DND-41 (cell line): ENCODE data around the gene MS4A14.

Experiments
- EZH2 ChIP-seq: IDR thresholded peaks from 3 replicates; pipeline ENCODE4 v1.6.1; 2012; ENCODE audit warnings: borderline replicate concordance, low read depth, mild to moderate bottlenecking, moderate library complexity, low read length, inconsistent platforms; ENCODE audit not compliant: severe bottlenecking
- TF ChIP-seq, protein P1 (sequence below): IDR thresholded peaks from 2 replicates; pipeline ENCODE4 v1.5.1; 2012; ENCODE audit warnings: borderline replicate concordance, low read length, moderate library complexity, mild to moderate bottlenecking; ENCODE audit not compliant: poor library complexity, severe bottlenecking; ENCODE audit errors: extremely low read depth

- TF ChIP-seq, protein P1, sequence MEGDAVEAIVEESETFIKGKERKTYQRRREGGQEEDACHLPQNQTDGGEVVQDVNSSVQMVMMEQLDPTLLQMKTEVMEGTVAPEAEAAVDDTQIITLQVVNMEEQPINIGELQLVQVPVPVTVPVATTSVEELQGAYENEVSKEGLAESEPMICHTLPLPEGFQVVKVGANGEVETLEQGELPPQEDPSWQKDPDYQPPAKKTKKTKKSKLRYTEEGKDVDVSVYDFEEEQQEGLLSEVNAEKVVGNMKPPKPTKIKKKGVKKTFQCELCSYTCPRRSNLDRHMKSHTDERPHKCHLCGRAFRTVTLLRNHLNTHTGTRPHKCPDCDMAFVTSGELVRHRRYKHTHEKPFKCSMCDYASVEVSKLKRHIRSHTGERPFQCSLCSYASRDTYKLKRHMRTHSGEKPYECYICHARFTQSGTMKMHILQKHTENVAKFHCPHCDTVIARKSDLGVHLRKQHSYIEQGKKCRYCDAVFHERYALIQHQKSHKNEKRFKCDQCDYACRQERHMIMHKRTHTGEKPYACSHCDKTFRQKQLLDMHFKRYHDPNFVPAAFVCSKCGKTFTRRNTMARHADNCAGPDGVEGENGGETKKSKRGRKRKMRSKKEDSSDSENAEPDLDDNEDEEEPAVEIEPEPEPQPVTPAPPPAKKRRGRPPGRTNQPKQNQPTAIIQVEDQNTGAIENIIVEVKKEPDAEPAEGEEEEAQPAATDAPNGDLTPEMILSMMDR: no peak
- TF ChIP-seq EZH2: no peak
Observed at GRCh38 chr11:60394666-60395380, 1.4 kb upstream of the MS4A14 start.
